Measurements from ENCODE around the gene ARAP1. TPM values are rescaled to one million over a fixed set of nuclear protein-coding genes. Genes with fewer than 3 reads are reported as not detected.

The ARAP1 gene
- total and polyA plus RNA-seq, 7 experiments from 2014 or later: 30.4 to 317 (median 132) TPM

DNA sequence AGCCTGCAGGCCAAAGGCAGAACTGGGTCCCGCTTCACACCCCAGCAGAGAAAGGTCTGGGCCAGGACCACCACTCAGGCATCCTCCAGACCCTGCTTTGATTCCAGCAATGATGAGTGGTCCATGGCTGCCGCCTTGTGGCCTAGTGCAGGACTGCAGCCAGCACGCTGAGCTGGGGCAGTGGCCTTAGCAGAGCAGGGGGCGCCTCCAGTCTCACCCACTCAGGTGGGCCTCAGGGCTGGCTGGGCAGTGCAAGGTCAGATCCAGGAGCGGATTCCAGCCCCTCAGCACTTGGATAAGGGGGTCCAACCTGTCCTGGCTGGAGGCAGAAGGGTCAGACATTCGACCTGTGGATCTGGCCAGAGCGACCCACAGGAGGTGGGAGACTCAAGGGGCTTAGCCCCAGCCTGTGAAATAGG, 68.4 kb downstream of the ARAP1 start:
- Histone ChIP-seq H3K4me1 (ENCODE audit: control insufficient read depth in 2 of 2, insufficient read depth in 2 of 2, low read length in 2 of 2) (no peaks in the 10 kb centered on the region), H3K4me3 (ENCODE audit: low read length) (no peak overlapping the region), H3K27ac (ENCODE audit: low read depth, low read length) (no peak overlapping the region), H3K27me3 (ENCODE audit: control insufficient read depth in 2 of 2, insufficient read depth in 2 of 2, low read length in 2 of 2) (no peaks in the 10 kb centered on the region), H3K9me3 (ENCODE audit: control insufficient read depth in 2 of 3, low read length in 3 of 3) (no peaks in the 10 kb centered on the region), H3K36me3 (ENCODE audit: control insufficient read depth in 2 of 3, insufficient read depth in 3 of 3, low read length in 3 of 3) (peaks cover 0 to 47% (median 0%) of the 10 kb centered on the region in 3 experiments)
- DNase-seq (peak; percentile 36 to 75 (median 56)), ATAC-seq (peak; percentile 77)
- peaks cover 7 to 46% (median 16%) of the 10 kb centered on the region in 7 donors for H3K4me1 Mint-ChIP-seq
- peak overlapping the region in 3 of 9 donors; percentile 59 to 74 (median 61) for H3K27ac Mint-ChIP-seq
- peaks cover 0 to 11% (median 5%) of the 10 kb centered on the region in 5 donors for H3K36me3 Mint-ChIP-seq
- no peaks in the 10 kb centered on the region for H3K9me3 Mint-ChIP-seq
- POLR2A ChIA-PET: interaction anchor here (1.0 kb wide), 1 partner anchor 110 kb away, joined by 4 read pairs; the partner anchor contains the start of gene STARD10
- CTCF ChIA-PET: interaction anchor here (0.5 to 3.4 kb wide), 14 partner anchors 9 to 496 kb away, joined by 3 to 8 read pairs (median 3); no protein-coding TSS in a partner anchor
- peaks cover 0 to 11% (median 0%) of the 10 kb centered on the region in 5 donors for H3K27me3 Mint-ChIP-seq
- no peak overlapping the region for H3K4me3 Mint-ChIP-seq
- intact Hi-C loops (cut with micrococcal nuclease): loop anchor here (1.0 to 2.0 kb wide), 7 partner anchors 39 to 495 kb away; partner anchors contain the start of gene ATG16L2 (in 1 of the 2)

DNA sequence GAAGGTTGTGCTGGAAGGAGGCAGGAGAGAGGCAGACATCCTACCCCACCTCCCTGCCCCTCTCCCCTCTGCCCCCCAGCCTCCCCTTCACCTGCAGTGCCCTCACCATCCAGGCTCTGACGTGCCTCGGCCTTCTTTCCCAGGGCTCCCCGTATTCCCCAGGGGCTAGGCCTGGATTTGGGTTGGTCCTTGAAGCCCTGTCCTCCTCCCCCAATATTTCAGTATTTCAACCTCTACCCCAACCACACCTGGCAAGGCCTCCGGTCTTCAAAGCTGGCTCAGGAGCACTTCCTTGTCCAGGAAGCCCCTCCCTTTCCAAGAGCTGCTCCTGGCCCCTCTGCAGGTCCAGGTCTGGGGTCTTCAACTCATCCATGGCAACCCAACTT, 69.4 kb downstream of the ARAP1 start:
- ATAC-seq (no peak), DNase-seq (no peak)
- CTCF ChIA-PET: interaction anchor here (1.2 to 3.4 kb wide), 3 partner anchors 11 to 164 kb away, joined by 3 to 8 read pairs (median 4); no protein-coding TSS in a partner anchor
- H3K27ac Mint-ChIP-seq: peak overlapping the region in 2 of 9 donors; percentile 36 to 51
- no peak overlapping the region for H3K4me3 Mint-ChIP-seq
- Histone ChIP-seq H3K9me3 (ENCODE audit: control insufficient read depth in 2 of 3, low read length in 3 of 3) (no peaks in the 10 kb centered on the region), H3K4me3 (ENCODE audit: low read length) (no peak overlapping the region), H3K27ac (ENCODE audit: low read depth, low read length) (no peak overlapping the region), H3K27me3 (ENCODE audit: control insufficient read depth in 2 of 2, insufficient read depth in 2 of 2, low read length in 2 of 2) (peaks cover 0 to 4% of the 10 kb centered on the region in 2 donors), H3K4me1 (ENCODE audit: control insufficient read depth in 2 of 2, insufficient read depth in 2 of 2, low read length in 2 of 2) (no peaks in the 10 kb centered on the region), H3K36me3 (ENCODE audit: control insufficient read depth in 2 of 3, insufficient read depth in 3 of 3, low read length in 3 of 3) (peaks cover 0 to 38% (median 0%) of the 10 kb centered on the region in 3 experiments)
- H3K27me3 Mint-ChIP-seq: peaks cover 0 to 18% (median 0%) of the 10 kb centered on the region in 5 donors
- H3K9me3 Mint-ChIP-seq: no peaks in the 10 kb centered on the region
- intact Hi-C loops (cut with micrococcal nuclease): loop anchor here (1.0 kb wide), 2 partner anchors 98 to 212 kb away; no protein-coding TSS in a partner anchor
- POLR2A ChIA-PET: interaction anchor here (1.1 kb wide), 1 partner anchor 111 kb away, joined by 3 read pairs; the partner anchor contains the start of gene STARD10
- H3K4me1 Mint-ChIP-seq: peaks cover 11 to 41% (median 16%) of the 10 kb centered on the region in 7 donors
- H3K36me3 Mint-ChIP-seq: peaks cover 0 to 8% (median 5%) of the 10 kb centered on the region in 5 donors

GRCh38 chr11:72682238-72682857, 69.9 kb downstream of the ARAP1 start:
- Mint-ChIP-seq H3K4me3 (peak overlapping the region in 1 of 10 donors; percentile 17), H3K4me1 (peaks cover 11 to 36% (median 17%) of the 10 kb centered on the region in 7 donors), H3K9me3 (no peaks in the 10 kb centered on the region), H3K27me3 (peaks cover 0 to 23% (median 0%) of the 10 kb centered on the region in 5 donors), H3K36me3 (peaks cover 0 to 8% (median 3%) of the 10 kb centered on the region in 5 donors), H3K27ac (peak overlapping the region in 8 of 9 donors; percentile 1 to 86 (median 30))
- Histone ChIP-seq H3K9me3 (ENCODE audit: control insufficient read depth in 2 of 3, low read length in 3 of 3) (no peaks in the 10 kb centered on the region), H3K36me3 (ENCODE audit: control insufficient read depth in 2 of 3, insufficient read depth in 3 of 3, low read length in 3 of 3) (peaks cover 0 to 33% (median 0%) of the 10 kb centered on the region in 3 experiments), H3K27me3 (ENCODE audit: control insufficient read depth in 2 of 2, insufficient read depth in 2 of 2, low read length in 2 of 2) (peaks cover 0 to 4% of the 10 kb centered on the region in 2 donors), H3K4me3 (ENCODE audit: low read length) (no peak overlapping the region), H3K27ac (ENCODE audit: low read depth, low read length) (no peak overlapping the region), H3K4me1 (ENCODE audit: control insufficient read depth in 2 of 2, insufficient read depth in 2 of 2, low read length in 2 of 2) (no peaks in the 10 kb centered on the region)
- intact Hi-C loops (cut with micrococcal nuclease): no loop called here
- no peak for DNase-seq
- ChIA-PET CTCF (interaction anchor here (1.2 to 3.4 kb wide), 3 partner anchors 11 to 164 kb away, joined by 3 to 8 read pairs (median 4); no protein-coding TSS in a partner anchor), POLR2A (interaction anchor here (1.1 kb wide), 1 partner anchor 112 kb away, joined by 3 read pairs; the partner anchor contains the start of gene STARD10)
- ATAC-seq: no peak

DNA sequence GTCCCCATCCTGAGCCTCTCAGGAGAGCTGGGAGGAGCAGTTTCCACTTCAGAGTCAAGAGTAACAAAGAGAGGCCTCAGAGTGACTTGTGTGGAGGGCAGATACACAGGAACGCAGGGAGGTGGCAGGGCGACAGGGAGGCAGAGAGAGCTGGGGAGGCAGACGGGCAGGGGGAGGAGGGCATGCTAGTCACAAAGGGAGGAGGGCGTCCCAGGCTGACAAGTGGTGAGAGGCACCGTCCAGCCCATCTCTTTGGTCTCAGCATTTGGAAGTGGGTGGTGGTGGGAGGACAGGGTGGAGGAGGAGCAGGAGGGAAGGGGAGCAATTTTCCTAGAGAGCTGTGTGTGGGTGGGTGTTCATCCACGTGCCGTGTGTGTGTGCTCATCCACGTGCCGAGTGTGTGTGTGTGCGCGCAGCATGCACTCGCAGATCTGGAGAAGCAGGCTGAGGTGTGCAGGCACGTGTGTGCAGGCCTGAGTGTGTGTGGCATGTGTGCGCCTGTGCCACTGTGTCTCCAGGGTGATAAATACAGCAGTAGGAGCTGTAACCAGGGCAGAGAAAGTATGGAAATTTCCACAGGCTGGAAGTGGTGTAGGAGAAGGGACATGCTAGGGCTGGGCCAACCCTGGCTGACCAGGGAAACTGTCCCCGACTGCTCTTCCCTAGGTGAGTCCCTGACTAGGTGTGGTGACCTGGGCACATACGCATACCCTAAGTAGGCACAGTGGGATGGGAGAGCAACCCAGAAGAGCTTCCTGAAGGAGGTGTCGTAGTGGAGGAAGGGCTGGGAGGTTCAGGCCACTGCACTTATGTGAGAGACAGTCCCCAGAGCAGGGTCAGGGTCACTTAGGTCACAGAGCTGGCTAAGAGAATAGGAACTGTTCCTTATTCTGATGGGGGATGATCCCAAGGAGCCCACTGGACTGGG, 70.7 kb downstream of the ARAP1 start:
- ChIA-PET CTCF (interaction anchor here (0.6 to 3.4 kb wide), 4 partner anchors 22 to 497 kb away, joined by 3 to 8 read pairs (median 4); no protein-coding TSS in a partner anchor), POLR2A (interaction anchor here (1.1 kb wide), 1 partner anchor 113 kb away, joined by 3 read pairs; the partner anchor contains the start of gene STARD10)
- H3K4me3 Mint-ChIP-seq: no peak overlapping the region
- Histone ChIP-seq H3K9me3 (ENCODE audit: control insufficient read depth in 2 of 3, low read length in 3 of 3) (no peaks in the 10 kb centered on the region), H3K27ac (ENCODE audit: low read depth, low read length) (no peak overlapping the region), H3K4me3 (ENCODE audit: low read length) (no peak overlapping the region), H3K4me1 (ENCODE audit: control insufficient read depth in 2 of 2, insufficient read depth in 2 of 2, low read length in 2 of 2) (peaks cover 2 to 3% of the 10 kb centered on the region in 2 donors), H3K36me3 (ENCODE audit: control insufficient read depth in 2 of 3, insufficient read depth in 3 of 3, low read length in 3 of 3) (peaks cover 0 to 24% (median 0%) of the 10 kb centered on the region in 3 experiments), H3K27me3 (ENCODE audit: control insufficient read depth in 2 of 2, insufficient read depth in 2 of 2, low read length in 2 of 2) (peaks cover 0 to 7% of the 10 kb centered on the region in 2 donors)
- H3K27me3 Mint-ChIP-seq: peaks cover 0 to 31% (median 0%) of the 10 kb centered on the region in 5 donors
- H3K4me1 Mint-ChIP-seq: peaks cover 7 to 33% (median 17%) of the 10 kb centered on the region in 7 donors
- ATAC-seq (no peak), DNase-seq (no peak)
- no peaks in the 10 kb centered on the region for H3K9me3 Mint-ChIP-seq
- peaks cover 0 to 3% (median under 1%) of the 10 kb centered on the region in 5 donors for H3K36me3 Mint-ChIP-seq
- H3K27ac Mint-ChIP-seq: peak overlapping the region in 6 of 9 donors; percentile 9 to 82 (median 70)
- intact Hi-C loops (cut with micrococcal nuclease): no loop called here

GRCh38 chr11:72680624-72681158, 71.5 kb downstream of the ARAP1 start:
- peaks cover 11 to 25% (median 20%) of the 10 kb centered on the region in 7 donors for H3K4me1 Mint-ChIP-seq
- ATAC-seq (no peak), DNase-seq (no peak)
- peak overlapping the region in 2 of 9 donors; percentile 28 to 81 for H3K27ac Mint-ChIP-seq
- H3K4me1 ChIP-seq (ENCODE audit: control insufficient read depth in 2 of 2, insufficient read depth in 2 of 2, low read length in 2 of 2): peaks cover 5% of the 10 kb centered on the region in 2 donors
- no peaks in the 10 kb centered on the region for H3K9me3 Mint-ChIP-seq
- H3K36me3 Mint-ChIP-seq: peaks cover 0 to 3% (median 0%) of the 10 kb centered on the region in 5 donors
- intact Hi-C loops (cut with micrococcal nuclease): no loop called here
- H3K27me3 Mint-ChIP-seq: peaks cover 0 to 39% (median 5%) of the 10 kb centered on the region in 5 donors
- peaks cover 0 to 16% (median 0%) of the 10 kb centered on the region in 3 experiments for H3K36me3 ChIP-seq (ENCODE audit: control insufficient read depth in 2 of 3, insufficient read depth in 3 of 3, low read length in 3 of 3)
- H3K4me3 ChIP-seq (ENCODE audit: low read length): no peak overlapping the region
- H3K4me3 Mint-ChIP-seq: no peak overlapping the region
- peaks cover 0 to 12% of the 10 kb centered on the region in 2 donors for H3K27me3 ChIP-seq (ENCODE audit: control insufficient read depth in 2 of 2, insufficient read depth in 2 of 2, low read length in 2 of 2)
- POLR2A ChIA-PET: no interaction called here
- H3K9me3 ChIP-seq (ENCODE audit: control insufficient read depth in 2 of 3, low read length in 3 of 3): no peaks in the 10 kb centered on the region
- no peak overlapping the region for H3K27ac ChIP-seq (ENCODE audit: low read depth, low read length)
- CTCF ChIA-PET: interaction anchor here (0.6 to 1.0 kb wide), 2 partner anchors 22 to 497 kb away, joined by 3 to 4 read pairs; no protein-coding TSS in a partner anchor
